Endothelial cell of umbilical vein (primary cell): ENCODE results near the gene CFTR.
A peak's percentile ranks its signal among the peaks of the same experiment; 100 is the strongest.

Source experiments
- CTCF ChIP-seq, 2 donors: IDR thresholded peaks; 1 replicate in 1 of 2; 2 replicates in 1 of 2; pipeline ENCODE4 v1.5.1; 2011; ENCODE audit warnings: low read length in 2 of 2, mild to moderate bottlenecking in 2 of 2, moderate library complexity in 2 of 2, control low read depth in 1 of 2, inconsistent platforms in 1 of 2, low read depth in 1 of 2; ENCODE audit not compliant: insufficient read depth in 1 of 2; ENCODE audit errors: extremely low read depth in 1 of 2
- EZH2 ChIP-seq: IDR thresholded peaks from 2 replicates; pipeline ENCODE4 v1.6.1; 2012; ENCODE audit warnings: borderline replicate concordance, low read depth, mild to moderate bottlenecking, moderate library complexity, low read length, inconsistent platforms; ENCODE audit not compliant: severe bottlenecking
- JUN ChIP-seq: IDR thresholded peaks from 2 replicates; pipeline ENCODE4 v1.6.1; 2011; ENCODE audit warnings: borderline replicate concordance, low read depth; ENCODE audit not compliant: insufficient read length, insufficient read depth
- MAX ChIP-seq: IDR thresholded peaks from 2 replicates; pipeline ENCODE4 v1.6.1; 2011; ENCODE audit not compliant: insufficient read depth, insufficient read length
- MYC ChIP-seq: IDR thresholded peaks from one replicate; pipeline ENCODE4 v1.6.1; 2011; ENCODE audit warnings: mild to moderate bottlenecking, low read depth, low read length
- POLR2A ChIP-seq: IDR thresholded peaks from 2 replicates; pipeline ENCODE4 v1.6.1; 2012; ENCODE audit warnings: low read depth, mild to moderate bottlenecking, control low read depth, low read length
- POLR2AphosphoS5 ChIP-seq: IDR thresholded peaks from 2 replicates; pipeline ENCODE4 v1.6.1; 2012; ENCODE audit warnings: low read depth, mild to moderate bottlenecking, control low read depth, low read length, moderate library complexity; ENCODE audit not compliant: insufficient read depth

DNA sequence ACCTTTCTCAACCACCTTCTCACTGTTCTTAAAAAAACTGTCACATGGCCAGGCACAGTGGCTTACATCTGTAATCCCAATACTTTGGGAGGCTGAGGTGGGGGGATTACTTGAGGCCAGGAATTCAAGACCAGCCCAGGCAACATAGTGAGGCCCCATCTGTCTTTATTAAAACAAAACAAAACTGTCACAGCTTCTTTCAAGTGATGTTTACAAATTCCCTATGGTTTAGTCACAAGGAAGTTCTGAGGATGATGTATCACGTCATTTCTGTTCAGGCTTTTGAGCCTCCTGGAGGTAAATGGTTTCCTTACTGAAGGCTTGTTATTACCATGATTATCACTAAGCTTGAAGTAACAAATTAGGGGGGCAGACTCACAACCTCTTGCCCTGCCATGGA is 186.2 kb downstream of the CFTR start:
- TF ChIP-seq CTCF (IDR thresholded peaks at IDR 0.05; ENCODE audit: extremely low read depth in 1 of 2, insufficient read depth in 1 of 2, low read depth in 1 of 2, low read length in 2 of 2) (no peak), POLR2AphosphoS5 (peak; percentile 29), POLR2A (no peak), MAX (no peak), EZH2 (no peak), MYC (no peak), JUN (peak; percentile 67)
